Measurements from ENCODE around the gene LDLR.
A peak's percentile ranks its signal among the peaks of the same experiment; 100 is the strongest.

LDLR gene

GRCh38 chr19:11089254-11090013 is at the start of gene LDLR:
Gene LDLR (plus strand): TSS chr19:11089463. CDS start chr19:11089549, 86 bp downstream.
- peak; percentile 90 to 93 for DNase-seq

- DNase-seq = no peak
Measured at GRCh38 chr19:11041194-11041593, 48.1 kb upstream of the LDLR start.

- no peak for DNase-seq
Measured at GRCh38 chr19:11041966-11042627, 47.2 kb upstream of the LDLR start.

GRCh38 chr19:11044431-11044830 is 44.8 kb upstream of the LDLR start:
- DNase-seq = no peak

GRCh38 chr19:11045536-11045935 is 43.7 kb upstream of the LDLR start:
- no peak for DNase-seq

- no peak for DNase-seq
Measured at GRCh38 chr19:11046605-11047354, 42.5 kb upstream of the LDLR start.

- DNase-seq = no peak
Measured at GRCh38 chr19:11047866-11048265, 41.4 kb upstream of the LDLR start.

GRCh38 chr19:11050323-11051114 is 38.7 kb upstream of the LDLR start:
- DNase-seq = no peak

- no peak for DNase-seq
Measured at GRCh38 chr19:11053817-11054195, 35.5 kb upstream of the LDLR start.

GRCh38 chr19:11054200-11054599 is 35.1 kb upstream of the LDLR start:
- no peak for DNase-seq

- no peak for DNase-seq
Measured at GRCh38 chr19:11054628-11055027, 34.6 kb upstream of the LDLR start.

GRCh38 chr19:11058246-11059030 is 30.8 kb upstream of the LDLR start:
- no peak for DNase-seq

GRCh38 chr19:11059511-11060358 is 29.5 kb upstream of the LDLR start:
- no peak for DNase-seq

- no peak for DNase-seq
Measured at GRCh38 chr19:11061952-11062351, 27.3 kb upstream of the LDLR start.

- no peak for DNase-seq
Measured at GRCh38 chr19:11063434-11063833, 25.8 kb upstream of the LDLR start.

GRCh38 chr19:11064831-11065303 is 24.4 kb upstream of the LDLR start:
- no peak for DNase-seq

- no peak for DNase-seq
Measured at GRCh38 chr19:11066326-11066725, 22.9 kb upstream of the LDLR start.

GRCh38 chr19:11067356-11068113 is 21.7 kb upstream of the LDLR start:
- DNase-seq = no peak

- DNase-seq = no peak
Measured at GRCh38 chr19:11069561-11069960, 19.7 kb upstream of the LDLR start.

GRCh38 chr19:11070123-11070522 is 19.1 kb upstream of the LDLR start:
- no peak for DNase-seq

Data from CD4-positive, alpha-beta T cell treated with Interferon alpha-2 for 1 hour (primary cell).